GM18861 (cell line): ENCODE results near the gene RASSF10.

Source experiments
- ATAC-seq: cut with Tn5 transposase; IDR thresholded peaks from one replicate; pipeline ENCODE4 v1.9.1; 2021; ENCODE audit not compliant: unreplicated experiment

Gene RASSF10

DNA sequence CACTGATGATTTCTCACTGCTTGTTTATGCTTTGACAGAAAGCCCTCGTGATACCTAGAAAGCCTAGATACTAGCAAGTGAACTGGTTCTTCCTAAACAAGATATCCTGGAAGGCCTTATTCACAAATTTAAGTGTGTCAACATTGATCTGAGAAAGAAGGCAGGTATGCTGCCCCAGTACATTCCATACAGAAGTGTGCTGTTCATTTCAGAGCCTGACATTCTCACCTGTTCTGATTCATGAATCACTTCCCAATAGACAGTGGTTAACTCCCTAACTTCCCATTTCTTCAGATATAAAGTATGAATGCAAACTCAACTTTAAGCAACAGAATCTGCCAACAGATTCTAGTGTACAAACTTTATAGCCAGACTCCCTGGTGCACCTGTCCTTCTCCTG lies 15.5 kb upstream of the RASSF10 start:
- no peak for ATAC-seq

DNA sequence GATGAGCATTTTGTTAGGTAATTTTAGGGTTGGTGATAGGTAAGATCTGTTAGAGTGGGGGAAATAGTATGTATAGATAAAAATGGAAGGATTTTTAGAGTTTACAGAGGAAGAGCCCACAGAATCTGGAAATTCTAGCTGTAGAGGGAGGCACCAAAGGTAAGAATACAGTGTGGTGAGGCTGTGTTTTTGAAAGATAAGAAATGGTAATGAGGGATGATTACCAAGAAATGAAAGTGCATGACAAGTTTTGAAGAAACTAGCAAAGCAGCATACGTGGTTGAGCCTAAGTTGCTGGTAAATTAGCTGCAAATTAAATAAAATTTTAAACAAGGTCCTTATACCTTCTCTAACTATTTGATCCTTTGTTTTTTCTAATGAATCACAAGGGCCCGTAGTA lies 14.6 kb upstream of the RASSF10 start:
- ATAC-seq: no peak

DNA sequence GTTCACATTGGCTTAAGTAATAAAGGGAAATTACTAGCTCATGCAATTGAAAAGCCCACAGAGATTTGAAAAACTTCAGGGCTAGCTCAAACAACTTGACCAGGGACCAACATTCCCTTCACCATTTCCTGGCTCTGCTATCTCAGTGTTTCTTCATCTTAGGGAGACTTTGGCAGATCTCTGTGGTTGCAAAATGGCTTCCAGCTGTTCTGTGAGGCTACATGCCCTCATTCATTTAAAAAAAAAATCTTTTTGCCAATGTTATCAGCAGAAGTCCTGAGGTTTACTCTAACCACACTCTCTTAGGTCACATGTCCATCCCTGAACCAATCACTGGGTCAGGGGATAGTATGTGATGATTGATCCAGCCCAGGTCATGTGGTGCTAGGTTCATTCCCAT lies 13.9 kb upstream of the RASSF10 start:
- no peak for ATAC-seq

DNA sequence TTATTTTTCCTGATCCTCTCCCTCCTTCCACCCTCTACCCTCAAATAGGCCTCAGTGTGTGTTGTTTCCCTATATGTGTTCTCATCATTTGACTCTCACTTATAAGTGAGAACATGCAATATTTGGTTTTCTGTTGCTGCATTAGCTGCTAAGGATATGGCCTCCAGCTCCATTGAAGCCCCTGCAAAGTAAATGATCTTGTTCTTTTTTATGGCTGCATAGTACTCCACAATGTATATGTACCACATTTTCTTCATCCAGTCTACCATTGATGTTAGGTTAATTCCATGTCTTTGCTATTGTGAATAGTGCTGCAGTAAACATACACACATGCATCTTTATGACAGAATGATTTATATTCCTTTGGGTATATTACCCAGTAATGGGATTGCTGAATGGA lies 13.3 kb upstream of the RASSF10 start:
- ATAC-seq: no peak

DNA sequence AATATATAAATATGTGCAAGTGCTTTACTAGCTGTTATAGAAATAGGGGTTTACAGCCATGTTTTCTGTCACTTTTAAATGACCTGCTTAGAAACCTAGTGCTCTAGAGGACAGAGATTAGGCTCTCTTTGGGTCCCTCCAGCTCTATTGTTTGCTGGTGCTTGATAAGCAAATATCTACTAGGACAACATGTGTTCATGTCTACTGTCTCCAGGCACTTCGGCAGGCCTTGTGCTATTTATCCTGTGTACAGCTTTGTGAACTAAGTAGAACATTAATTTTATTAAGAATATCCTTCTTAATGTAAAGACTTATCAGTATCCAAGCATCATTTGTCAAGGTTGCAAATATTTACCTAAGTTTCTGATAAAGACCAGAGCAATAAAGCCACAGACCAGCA lies 11.9 kb upstream of the RASSF10 start:
- ATAC-seq: no peak

DNA sequence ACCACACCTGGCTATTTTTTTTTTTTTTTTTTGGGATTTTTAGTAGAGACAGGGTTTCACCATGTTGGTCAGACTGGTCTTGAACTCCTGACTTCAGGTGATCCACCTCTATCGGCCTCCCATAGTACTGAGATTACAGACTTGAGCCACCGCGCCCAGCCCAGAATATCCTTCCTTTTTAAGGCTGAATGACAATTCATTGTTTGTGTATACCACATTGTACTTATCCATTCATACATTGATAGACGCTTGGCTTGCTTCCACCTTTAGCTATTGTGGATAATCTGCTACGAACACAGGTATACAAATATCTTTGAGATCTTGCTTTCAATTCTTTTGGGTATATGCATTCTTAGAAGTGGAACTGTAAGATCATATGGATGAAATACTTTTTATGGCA lies 10.8 kb upstream of the RASSF10 start:
- no peak for ATAC-seq

DNA sequence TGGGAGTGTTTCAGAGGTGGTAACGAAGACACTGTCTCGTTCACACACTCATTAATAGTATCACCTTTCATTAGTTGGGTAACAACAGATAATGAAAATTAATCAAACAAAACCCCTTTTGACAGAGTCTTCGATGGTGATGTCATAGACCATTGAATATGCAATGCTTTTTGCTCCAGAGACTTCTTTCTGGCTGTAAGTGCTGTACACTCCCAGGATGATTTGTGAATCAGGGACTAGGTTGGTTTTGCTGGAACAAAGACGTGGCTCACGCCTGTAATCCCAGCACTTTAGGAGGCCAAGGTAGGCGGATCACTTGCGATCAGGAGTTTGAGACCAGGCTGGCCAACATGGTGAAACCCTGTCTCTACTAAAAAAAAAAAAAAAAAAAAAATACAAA lies 9.5 kb upstream of the RASSF10 start:
- no peak for ATAC-seq

DNA sequence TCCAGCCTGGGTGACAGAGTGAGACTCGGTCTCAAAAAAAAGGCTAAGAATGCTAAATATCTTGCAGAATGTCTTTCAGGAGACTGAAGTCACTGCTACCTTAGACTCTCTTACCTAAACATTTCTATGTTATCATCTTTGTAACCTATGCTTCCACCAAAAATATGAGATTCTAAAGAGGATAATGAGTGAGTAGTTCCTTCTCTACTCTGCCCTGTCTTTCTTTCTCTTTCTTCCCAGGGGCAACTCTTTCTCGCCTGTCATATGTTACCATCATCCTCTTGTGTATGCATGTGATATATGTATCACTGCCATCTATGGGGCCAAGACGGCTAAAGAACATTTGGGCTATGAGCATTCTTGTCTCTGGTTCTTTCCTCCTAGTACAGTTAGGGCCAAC lies 9.0 kb upstream of the RASSF10 start:
- no peak for ATAC-seq

DNA sequence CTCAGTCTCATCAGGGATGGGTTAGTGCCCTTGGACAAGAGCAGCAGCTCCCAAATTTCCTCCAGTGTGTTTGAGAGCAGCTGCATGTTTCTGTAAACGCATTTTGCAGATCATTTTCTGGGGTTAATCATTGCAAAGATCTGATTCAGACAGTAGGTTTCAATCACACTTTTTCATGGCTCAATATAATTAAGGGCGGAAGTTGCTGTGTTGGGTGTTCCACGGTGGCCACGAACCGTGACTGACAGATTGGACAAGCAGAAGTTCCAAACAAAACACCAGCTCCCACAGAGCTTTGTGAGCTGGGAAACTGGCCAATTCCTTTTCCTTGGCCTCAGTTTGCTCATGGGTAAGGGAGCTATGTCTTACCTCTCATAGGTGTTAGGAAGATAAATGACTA lies 8.4 kb upstream of the RASSF10 start:
- no peak for ATAC-seq

DNA sequence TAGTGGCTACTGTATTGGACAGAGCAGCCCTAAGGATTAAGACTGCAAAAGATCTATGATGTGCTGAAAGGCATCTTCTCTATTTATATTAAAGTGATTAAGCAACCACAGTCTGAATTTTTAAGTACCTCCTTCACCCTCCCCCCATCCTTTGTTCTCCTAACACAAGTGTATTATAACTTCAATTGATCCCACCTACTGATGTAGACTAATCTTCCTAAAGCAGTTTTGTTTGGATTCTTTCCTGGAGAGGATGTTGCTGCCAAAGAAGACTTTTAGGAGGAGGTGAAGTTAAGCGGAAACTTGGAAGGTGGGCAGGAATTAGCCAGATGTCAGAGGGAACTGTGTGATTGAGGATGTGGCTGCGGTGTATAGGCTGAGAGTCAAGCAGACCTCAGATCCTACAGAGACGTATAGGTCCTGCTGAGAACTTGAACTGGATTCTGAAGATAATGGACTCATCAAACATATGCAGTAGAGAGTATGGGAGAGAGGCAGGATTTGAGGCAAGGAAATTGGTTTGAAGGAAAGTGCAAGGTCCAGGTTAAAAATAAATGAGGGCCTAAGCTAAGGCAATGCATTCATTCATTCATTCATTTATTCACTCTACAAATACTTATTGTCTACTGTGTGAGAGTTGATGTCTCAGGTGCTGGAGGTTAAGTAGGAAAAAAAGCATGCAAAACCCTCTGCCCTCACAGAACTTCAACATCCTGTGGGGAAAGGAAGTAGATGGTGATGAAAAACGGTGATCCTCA lies 5.2 kb upstream of the RASSF10 start:
- ATAC-seq: no peak

DNA sequence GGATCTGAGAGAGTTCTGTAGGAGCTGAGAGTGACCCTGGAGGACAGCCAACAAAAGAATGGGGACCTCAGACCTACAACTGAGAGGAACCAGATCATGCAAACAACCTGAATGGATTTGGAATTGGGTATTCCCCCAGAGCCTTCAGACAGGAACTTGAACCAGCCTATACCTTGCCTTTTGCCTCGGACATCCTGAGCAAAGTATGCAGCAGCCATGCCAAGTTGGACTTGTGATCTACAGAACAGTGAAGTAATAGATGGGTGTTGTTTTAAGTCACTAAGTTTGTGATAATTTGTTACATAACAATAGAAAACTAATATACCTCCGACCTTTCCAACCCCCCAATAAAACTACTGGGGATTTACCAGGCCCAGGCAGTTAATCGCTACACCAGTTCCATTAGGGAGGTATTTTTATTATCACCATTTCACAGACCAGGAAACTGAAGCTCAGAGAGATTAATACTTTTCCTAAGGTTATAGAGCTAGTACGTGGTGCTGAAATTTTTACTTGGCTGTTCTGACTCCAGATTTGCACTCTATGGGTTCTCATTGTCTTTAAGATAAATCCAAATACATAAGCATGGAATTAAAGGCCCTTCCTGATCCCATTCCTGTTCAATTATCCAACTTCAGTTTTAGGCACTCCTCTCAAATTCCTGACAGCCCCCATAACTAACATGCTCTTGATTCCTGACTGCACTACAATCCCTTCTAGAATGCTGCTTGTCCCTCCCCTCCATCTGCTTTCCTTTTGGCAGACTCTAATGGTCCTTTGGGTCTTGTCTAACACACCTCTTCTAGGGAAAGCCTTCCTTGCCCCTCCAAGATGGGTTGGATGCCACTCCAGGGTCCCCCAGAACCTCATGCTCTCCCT lies 1.7 kb upstream of the RASSF10 start:
- ATAC-seq: no peak

DNA sequence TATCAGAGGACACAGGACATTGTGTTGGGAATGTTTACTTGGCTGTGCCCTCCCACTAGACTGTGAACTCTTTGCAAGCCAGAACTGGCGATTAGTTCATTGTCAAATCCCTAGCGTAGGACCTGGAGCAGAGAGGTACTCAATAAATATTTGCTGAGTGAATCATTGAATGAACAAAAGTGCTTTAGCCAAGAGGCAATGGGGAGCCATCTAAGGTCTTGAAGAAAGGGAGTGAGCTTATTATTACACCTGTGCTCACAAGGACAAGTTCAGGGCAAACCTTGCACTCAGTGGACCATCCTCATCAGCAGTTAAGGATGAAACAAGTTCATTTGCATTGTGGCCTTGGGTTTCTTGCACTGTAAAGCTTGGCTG lies 1.1 kb upstream of the RASSF10 start:
- no peak for ATAC-seq

DNA sequence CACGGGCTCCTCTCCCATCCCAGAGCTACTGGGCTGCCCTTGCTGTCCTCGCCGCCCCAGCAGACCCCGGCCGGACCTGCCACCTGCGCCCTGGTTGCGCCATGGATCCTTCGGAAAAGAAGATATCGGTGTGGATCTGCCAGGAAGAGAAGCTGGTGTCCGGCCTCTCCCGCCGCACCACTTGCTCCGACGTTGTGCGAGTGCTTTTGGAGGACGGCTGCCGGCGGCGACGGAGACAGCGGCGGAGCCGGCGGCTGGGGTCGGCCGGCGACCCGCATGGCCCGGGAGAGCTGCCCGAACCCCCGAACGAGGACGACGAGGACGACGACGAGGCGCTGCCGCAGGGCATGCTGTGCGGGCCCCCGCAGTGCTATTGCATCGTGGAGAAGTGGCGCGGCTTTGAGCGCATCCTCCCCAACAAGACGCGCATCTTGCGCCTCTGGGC lies 382 bp downstream of the RASSF10 start:
- ATAC-seq: no peak

DNA sequence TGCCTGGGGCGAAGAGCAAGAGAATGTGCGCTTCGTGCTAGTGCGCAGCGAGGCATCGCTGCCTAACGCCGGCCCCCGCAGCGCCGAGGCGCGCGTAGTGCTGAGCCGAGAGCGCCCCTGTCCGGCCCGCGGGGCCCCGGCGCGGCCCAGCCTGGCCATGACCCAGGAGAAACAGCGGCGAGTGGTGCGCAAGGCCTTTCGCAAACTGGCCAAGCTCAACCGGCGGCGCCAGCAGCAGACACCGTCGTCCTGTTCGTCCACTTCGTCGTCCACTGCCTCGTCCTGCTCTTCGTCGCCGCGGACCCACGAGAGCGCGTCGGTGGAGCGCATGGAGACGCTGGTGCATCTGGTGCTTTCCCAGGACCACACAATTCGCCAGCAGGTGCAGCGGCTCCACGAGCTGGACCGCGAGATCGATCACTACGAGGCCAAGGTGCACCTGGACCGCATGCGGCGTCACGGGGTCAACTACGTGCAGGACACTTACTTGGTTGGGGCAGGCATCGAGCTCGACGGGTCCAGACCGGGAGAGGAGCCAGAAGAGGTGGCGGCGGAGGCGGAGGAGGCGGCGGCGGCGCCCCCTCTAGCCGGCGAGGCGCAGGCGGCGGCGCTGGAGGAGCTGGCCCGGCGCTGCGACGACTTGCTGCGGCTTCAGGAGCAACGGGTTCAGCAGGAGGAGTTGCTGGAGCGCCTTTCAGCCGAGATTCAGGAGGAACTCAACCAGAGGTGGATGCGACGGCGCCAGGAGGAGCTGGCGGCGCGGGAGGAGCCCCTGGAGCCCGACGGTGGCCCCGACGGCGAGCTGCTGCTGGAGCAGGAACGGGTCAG lies 1.0 kb downstream of the RASSF10 start:
- ATAC-seq: no peak

DNA sequence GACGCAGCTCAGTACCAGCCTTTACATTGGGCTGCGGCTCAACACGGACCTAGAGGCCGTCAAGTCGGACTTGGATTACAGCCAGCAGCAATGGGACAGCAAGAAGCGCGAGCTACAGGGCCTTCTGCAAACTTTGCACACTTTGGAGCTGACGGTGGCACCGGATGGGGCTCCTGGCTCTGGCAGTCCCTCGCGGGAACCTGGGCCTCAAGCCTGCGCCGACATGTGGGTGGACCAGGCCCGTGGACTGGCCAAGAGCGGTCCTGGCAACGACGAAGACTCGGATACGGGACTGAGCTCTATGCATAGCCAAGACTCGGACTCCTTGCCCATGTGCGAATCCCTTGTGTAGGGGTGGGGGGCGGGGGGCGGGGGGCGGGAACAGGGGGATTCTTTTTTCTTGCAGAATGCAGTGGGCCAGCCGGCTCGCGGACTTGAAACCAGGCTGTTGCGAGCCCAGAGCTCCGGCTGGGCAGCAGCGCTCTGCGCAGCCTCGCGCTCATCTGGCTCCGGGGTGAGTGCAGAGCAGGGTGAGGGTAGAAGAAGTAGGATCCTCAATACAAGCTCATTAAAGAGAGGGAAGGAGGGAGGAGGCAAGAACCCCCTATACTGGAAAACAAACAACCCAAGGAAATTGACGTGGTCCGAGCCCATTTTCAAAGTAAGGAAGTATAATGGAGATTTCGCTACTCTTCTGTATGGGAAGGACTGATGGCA lies 1.8 kb downstream of the RASSF10 start:
- ATAC-seq: no peak

DNA sequence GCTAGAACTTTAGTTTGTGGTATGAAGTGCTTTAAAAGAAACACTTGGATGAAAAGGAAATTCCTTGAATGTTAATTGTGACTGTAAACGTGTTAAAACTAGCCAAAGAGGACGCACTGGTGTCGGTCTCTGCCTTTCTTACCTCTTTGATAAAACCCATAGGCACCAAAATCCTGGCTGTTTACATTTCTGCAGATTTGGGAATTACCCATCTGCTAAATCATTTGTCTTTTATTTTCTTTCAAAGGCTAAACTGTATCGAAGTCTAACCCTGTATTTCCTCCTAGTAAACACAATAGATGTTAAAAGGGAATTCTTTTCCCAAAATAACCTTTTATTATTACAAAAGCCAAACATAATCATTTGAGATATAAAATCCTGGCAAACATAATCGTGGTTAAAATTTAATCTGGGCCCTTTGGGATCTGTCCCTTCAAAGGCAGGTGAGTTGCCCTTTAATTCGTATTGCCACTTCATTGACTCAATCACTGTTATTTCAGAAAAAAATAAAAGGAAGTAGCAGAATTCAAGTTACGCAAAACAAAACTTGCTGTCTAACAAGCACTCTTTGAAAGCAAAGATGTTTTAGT lies 2.4 kb downstream of the RASSF10 start:
- no peak for ATAC-seq

DNA sequence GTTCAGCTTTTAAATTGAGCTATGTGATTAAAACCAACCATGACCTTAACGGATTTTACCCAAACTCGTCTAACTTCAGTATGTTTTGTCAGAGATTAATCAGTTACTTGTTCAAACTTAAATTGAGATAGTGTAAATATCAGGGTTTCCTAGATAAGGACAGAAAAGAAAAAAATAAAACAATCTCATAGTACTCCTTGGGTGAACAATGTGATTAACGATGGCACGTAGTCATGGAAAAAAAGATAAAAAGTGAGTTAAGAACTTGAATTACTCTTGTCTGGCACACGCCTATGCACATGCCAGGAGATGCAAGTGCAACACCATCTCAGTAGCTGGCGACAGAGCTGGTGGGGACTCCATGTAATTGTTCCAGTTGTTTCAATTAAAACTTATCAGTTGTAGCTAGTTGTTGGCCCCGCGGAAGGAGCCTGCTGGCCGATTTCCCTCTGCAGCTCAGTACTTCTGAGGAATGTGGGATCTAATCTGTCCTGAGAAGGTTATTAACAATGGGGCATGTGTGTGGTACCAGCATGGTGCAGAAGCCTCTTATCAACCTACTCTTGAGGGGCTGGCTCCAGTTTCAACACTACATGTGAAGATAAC lies 3.0 kb downstream of the RASSF10 start:
- ATAC-seq: no peak

DNA sequence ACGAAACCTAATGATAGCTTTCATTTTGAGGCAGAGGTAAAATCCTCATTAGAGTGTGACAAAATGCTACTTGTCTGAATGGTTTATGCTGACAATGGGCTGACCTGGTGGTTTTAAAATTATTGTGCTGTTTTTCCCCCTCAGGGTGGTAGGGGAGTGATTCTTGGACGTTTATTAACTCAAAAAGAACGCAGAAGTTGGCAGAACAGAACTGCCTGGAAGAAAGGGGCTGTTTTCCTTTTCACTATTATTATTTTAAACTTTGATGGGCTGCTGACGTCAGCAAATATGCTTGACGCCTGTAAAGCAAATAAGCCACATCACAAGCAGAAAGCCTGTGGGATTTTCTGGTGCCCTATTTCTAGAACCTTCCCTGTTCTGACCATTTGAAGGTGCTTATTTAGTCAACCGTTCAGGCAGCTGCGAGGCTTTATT lies 4.0 kb downstream of the RASSF10 start:
- ATAC-seq: no peak

DNA sequence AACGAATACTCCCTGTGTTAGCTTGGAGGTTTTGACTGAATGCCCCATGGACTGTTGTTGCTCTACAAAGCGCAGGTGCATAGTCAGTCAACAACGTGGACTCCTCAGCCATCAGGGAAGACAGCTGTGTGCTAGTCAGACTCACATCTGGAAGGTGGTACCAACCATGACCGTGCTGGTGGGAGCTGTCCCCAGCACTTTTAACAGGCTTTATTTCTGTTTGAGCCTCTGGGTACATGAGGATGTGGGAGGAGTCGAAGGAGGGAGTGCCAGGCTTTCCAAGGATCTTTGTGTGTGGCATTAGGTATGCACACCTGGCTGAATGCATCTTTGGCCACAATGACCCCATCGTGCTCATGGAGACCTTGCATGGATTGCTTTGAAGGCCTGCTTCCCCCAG lies 6.6 kb downstream of the RASSF10 start:
- ATAC-seq: no peak

DNA sequence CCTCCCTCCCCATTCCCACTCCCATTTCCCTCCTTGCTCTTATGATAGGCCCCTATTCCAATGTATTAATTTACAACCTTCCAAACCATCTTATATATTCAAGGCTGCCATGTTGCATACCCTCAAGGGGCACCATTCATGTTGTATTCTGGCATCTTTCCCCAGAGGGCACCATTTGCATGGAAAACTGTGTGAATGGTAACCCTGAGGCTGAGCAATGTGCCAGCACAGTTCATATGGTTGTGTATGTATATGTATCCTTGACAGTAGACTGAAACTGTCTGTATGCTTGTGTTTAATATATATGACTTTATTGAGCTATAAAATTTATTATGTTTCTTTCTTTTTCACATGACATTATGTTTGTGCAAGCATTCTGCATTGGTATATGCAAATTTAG lies 7.3 kb downstream of the RASSF10 start:
- no peak for ATAC-seq
